BE2C (cell line): ENCODE measurements around the gene HMGXB3.

Source experiments
- DNase-seq: peaks from one replicate; pipeline ENCODE4 v3.0.0-alpha.2; 2020
- H3K27me3 ChIP-seq: fragments of 250-450 bp; sonication (Bioruptor Pico); 2 replicates; pipeline ENCODE4 v1.5.1; 2020; ENCODE audit warnings: mild to moderate bottlenecking
- H3K36me3 ChIP-seq: fragments of 250-450 bp; sonication (Bioruptor Pico); 2 replicates; pipeline ENCODE4 v1.5.1; 2020; ENCODE audit warnings: mild to moderate bottlenecking
- H3K4me1 ChIP-seq: fragments of 250-450 bp; sonication (Bioruptor Pico); 2 replicates; pipeline ENCODE4 v1.5.1; 2020
- H3K4me3 ChIP-seq: 2 replicates; pipeline ENCODE4 v1.5.1; 2011; ENCODE audit warnings: low read depth, low read length
- H3K9me3 ChIP-seq: fragments of 250-450 bp; sonication (Bioruptor Pico); 2 replicates; pipeline ENCODE4 v1.5.1; 2020
- TF ChIP-seq, protein P1 (sequence below): IDR thresholded peaks from 2 replicates; pipeline ENCODE4 v1.5.1; 2012; ENCODE audit warnings: mild to moderate bottlenecking, low read depth, low read length

Gene HMGXB3

DNA sequence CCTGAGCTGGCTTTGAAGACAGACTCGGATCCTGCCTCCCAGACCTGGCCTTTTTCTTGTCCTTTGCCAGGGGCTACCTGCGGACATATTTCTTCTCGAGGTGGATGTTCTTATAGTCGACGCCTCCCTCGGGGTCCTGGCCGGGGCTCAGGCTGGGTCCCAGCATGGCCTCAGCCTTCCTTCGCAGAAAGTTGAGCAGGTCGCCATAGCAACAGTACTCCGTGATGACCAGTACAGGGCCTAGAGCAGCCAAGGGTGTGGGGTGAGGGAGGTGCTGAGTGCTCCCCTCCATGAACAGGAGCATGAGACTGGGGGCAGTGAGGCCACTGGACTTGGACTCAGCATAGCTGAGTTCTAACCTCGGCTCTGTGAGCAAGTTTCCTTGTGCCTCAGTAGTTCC lies 59.1 kb downstream of the HMGXB3 start:
- Histone ChIP-seq H3K36me3 (peaks cover 3% of the 10 kb centered on the region), H3K9me3 (no peaks in the 10 kb centered on the region), H3K27me3 (no peaks in the 10 kb centered on the region), H3K4me3 (no peak overlapping the region), H3K4me1 (no peaks in the 10 kb centered on the region)
- DNase-seq: no peak
- TF ChIP-seq, protein P1, sequence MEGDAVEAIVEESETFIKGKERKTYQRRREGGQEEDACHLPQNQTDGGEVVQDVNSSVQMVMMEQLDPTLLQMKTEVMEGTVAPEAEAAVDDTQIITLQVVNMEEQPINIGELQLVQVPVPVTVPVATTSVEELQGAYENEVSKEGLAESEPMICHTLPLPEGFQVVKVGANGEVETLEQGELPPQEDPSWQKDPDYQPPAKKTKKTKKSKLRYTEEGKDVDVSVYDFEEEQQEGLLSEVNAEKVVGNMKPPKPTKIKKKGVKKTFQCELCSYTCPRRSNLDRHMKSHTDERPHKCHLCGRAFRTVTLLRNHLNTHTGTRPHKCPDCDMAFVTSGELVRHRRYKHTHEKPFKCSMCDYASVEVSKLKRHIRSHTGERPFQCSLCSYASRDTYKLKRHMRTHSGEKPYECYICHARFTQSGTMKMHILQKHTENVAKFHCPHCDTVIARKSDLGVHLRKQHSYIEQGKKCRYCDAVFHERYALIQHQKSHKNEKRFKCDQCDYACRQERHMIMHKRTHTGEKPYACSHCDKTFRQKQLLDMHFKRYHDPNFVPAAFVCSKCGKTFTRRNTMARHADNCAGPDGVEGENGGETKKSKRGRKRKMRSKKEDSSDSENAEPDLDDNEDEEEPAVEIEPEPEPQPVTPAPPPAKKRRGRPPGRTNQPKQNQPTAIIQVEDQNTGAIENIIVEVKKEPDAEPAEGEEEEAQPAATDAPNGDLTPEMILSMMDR: no peak

- Histone ChIP-seq H3K4me1 (no peaks in the 10 kb centered on the region), H3K4me3 (no peak overlapping the region), H3K9me3 (no peaks in the 10 kb centered on the region), H3K27me3 (no peaks in the 10 kb centered on the region), H3K36me3 (no peaks in the 10 kb centered on the region)
- TF ChIP-seq, protein P1: no peak
- DNase-seq: no peak
These were observed 59.9 kb downstream of the HMGXB3 start for GRCh38 chr5:150060471-150060870.

- TF ChIP-seq, protein P1: no peak
- Histone ChIP-seq H3K27me3 (no peaks in the 10 kb centered on the region), H3K9me3 (no peaks in the 10 kb centered on the region), H3K4me1 (no peaks in the 10 kb centered on the region), H3K4me3 (no peak overlapping the region), H3K36me3 (no peaks in the 10 kb centered on the region)
- DNase-seq: no peak
These were observed 61.0 kb downstream of the HMGXB3 start for GRCh38 chr5:150061538-150061995.

DNA sequence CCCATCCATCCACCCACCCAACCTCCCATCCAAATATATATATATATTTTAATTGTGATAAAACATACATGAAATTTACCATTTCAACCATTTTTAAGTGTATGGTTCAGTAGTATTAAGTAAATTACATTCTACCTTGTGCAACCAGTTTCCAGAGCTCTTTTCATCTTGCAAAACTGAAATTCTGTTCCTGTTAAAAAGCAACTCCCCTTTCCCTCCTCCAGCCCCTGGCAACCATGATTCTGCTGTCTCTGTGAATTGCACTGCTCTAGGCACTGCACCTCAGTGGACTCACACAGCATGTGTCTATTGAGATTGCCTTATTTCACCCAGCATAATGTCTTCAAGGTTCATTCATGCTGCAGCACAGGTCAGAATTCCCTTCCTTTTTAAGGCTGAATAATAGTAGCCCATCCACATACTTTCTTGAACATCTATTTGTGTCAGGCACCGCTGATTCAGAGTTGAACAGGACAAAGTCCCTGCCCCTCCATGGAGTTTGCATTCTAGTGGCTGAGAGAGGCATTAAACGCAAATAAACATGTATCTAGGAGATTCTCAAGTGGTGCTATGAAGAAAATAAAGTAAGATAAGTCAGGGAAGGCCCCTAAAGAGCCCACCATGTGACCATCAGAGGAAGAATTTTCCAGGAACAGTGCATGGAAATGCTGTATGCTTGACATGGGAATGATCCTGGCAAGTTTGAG lies 61.8 kb downstream of the HMGXB3 start:
- no peaks in the 10 kb centered on the region for H3K36me3 ChIP-seq
- no peaks in the 10 kb centered on the region for H3K9me3 ChIP-seq
- H3K4me3 ChIP-seq: no peak overlapping the region
- DNase-seq: no peak
- no peaks in the 10 kb centered on the region for H3K4me1 ChIP-seq
- TF ChIP-seq, protein P1: no peak
- no peaks in the 10 kb centered on the region for H3K27me3 ChIP-seq

DNA sequence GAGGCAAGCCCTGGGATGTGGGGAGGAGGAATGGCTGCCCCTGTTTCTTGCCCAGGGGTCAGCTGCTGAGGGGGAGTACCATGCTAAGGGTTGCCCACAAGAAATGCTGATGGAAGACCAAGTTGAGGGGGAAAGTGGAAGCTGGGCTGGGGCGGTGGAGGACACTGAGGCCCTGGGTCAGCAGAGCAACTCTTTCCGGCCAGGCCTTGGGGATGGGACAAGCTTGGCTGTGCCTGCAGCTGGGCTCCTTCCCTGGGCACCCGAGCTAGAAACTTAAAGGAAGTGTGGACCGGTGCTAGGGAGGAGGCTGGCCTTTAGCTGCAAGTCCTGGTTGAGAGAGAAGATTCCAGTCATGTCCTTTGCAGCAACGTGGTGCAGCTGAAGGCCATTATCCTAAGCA lies 63.1 kb downstream of the HMGXB3 start:
- Histone ChIP-seq H3K36me3 (no peaks in the 10 kb centered on the region), H3K4me1 (no peaks in the 10 kb centered on the region), H3K9me3 (no peaks in the 10 kb centered on the region), H3K4me3 (no peak overlapping the region), H3K27me3 (no peaks in the 10 kb centered on the region)
- DNase-seq: no peak
- TF ChIP-seq, protein P1: no peak

- Histone ChIP-seq H3K36me3 (no peaks in the 10 kb centered on the region), H3K9me3 (no peaks in the 10 kb centered on the region), H3K27me3 (no peaks in the 10 kb centered on the region), H3K4me3 (no peak overlapping the region), H3K4me1 (no peaks in the 10 kb centered on the region)
- no peak for DNase-seq
- TF ChIP-seq, protein P1: no peak
These were observed 64.2 kb downstream of the HMGXB3 start for GRCh38 chr5:150064681-150065220.
